Caki2 (cell line): ENCODE results near the gene ZNF500. TPM values are rescaled to one million over a fixed set of nuclear protein-coding genes. Genes with fewer than 3 reads are reported as not detected.

ENCODE experiments used
- DNase-seq: peaks from one replicate; pipeline ENCODE4 v3.0.0-alpha.2; 2015; ENCODE audit warnings: low read depth
- in situ Hi-C: cut with HindIII; loops from 2 replicates; pipeline ENCODE4 v1.10.0; 2016; ENCODE audit warnings: low sequenced_read_pairs, low pct_unique_long_range_greater_than_20kb, mixed read lengths
- total RNA-seq: library from RNA; depleted of rRNA; stranded (reverse); fragments of >200 nt; shearing (Covaris generic); gene quantifications from 2 replicates; pipeline ENCODE4 v1.2.3, GENCODE V29; 2014; ENCODE audit warnings: low replicate concordance

ZNF500 gene
- total RNA-seq, 1 experiment from 2014 or later = 31.7 TPM

DNA sequence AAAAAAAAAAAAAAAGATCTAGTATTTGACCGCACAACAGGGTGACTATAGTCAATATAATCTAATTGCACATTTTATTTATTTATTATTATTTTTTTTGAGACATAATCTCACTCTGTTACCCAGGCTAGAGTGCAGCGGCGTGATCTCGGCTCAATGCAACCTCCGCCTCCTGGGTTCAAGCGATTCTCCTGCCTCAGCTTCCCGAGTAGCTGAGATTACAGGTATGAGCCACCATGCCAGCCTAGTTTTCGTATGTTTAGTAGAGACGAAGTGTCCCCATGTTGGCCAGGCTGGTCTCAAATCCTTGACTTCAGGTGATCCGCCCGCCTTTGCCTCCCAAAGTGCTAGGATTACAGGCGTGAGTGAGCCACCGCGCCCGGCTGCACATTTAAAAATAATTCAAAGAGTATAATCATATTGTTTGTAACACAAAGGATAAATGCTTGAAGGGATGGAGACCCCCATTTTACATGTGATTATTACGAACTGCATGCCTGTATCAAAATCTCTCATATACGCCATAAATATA, 33.7 kb downstream of the ZNF500 start:
- in situ Hi-C loops = no loop called here

DNA sequence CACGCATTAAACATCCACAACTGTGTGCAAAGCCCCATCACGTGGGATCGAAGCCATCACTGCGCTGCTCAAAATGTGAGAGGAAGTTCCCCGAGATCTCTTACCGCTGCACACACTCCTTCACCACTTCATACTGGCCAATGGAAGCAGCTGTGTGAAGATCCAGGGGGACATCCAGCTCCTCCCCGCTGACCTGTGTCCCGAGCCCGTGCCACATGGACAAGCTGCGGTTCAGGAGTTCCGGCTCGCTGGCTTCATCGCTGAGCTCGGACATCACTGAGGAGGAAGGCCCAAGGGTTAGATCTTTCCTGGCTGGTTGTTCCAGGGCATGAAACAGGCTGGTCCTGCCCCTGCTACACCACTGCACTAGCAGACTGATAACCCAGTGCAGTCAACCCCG, 37.1 kb downstream of the ZNF500 start:
- in situ Hi-C loops = no loop called here
- DNase-seq = no peak

More for the DNA sequence above, 33.7 kb downstream of the ZNF500 start:
- DNase-seq = no peak

DNA sequence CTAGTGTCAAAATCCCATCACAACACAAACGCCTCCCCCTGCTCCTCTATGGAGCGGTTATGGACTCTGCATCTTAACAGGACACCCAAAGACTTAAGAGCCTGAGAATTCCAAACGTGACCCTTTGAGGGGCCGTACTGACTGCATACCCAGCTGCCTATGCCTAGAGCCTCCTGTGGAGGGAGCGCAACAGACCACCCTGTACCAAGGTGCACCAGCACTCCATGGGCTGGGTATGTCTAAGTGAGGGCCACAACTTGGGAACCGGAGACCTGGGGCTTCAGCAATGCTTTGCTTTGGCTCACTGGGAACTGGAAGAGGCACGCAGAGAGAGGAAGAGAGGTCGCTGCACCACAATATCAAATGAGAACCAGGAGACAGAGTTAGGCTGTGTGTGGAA, 38.3 kb downstream of the ZNF500 start:
- no peak for DNase-seq

DNA sequence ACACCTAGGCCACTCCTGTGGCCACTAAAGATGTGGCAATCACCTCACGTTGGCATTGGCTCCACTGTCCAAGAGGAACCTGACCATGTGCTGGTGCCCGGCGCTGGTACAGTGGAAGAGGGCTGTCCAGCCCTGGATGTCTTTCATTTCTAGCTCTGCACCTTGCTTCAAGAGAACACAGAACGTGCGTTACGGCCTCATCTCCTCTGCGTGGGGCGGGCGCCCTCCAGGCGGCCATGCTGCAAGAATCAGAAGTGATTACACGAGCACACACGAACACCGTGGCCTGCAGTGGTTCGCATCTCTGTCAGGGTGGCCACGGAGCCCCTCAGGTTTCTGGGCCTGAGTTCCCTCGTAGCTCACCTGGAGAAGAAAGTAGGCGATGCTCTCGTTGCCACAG, 40.3 kb downstream of the ZNF500 start:
- in situ Hi-C loops = no loop called here

More for the DNA sequence above, 38.3 kb downstream of the ZNF500 start:
- in situ Hi-C loops = no loop called here

DNA sequence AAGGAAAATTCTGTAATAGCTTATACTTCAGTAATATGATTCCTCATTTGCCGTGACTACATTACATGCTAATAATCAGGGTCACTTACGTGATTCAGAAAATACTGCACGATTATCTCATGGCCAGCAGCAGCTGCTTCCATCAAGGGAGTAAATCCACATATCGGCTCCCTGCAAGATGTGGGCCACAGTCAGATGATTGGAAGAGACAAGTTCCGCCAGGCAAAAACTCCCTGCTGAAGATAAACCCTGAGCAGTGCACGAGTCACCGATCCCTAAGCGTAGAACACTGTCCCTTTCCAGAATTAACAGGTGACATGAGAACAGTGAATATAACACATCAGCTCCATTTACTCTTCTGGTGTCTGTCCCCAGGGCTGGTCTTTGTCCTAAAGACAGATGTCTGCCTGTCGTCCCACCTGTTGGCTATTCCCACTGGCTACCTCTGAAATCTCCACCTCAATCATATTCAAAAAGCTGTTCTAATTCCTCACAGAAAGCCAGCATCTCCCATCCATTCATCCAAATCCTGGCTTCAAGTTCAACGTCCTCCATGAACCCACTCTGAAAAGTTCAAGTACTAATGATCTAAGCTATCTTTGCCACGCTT, 42.2 kb downstream of the ZNF500 start:
- in situ Hi-C loops = no loop called here
- no peak for DNase-seq

More for the DNA sequence above, 40.3 kb downstream of the ZNF500 start:
- no peak for DNase-seq

DNA sequence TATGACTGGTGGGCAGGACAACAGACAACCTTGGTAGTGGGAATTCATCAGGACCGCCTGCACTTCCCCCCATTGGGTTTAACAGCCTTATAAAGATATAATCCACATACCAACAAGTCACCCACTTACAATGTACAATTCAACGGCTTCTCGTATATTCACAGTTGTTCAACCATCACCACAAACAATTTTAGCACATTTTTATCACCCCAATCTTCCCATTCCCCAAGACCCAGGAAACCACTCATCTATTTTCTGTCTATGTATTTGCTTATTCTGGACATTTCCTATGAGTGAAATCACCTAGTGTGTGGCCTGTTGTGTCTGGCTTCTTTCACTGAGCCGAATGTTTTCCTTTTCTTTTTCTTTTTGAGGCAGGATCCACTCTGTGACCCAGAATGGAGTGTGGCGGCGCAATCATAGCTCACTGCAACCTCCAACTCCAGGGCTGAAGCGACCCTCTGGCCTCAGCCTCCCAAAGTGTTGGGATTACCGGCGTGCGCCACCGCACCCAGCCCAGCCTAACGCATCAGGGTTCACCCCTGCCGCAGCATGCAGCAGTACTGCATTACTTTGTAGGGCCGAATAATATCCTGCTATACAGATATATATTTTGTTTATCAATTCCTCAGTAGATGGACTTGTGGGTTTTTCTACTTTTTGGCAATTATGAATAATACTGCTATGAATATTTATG, 43.7 kb downstream of the ZNF500 start:
- in situ Hi-C loops = no loop called here
- no peak for DNase-seq

DNA sequence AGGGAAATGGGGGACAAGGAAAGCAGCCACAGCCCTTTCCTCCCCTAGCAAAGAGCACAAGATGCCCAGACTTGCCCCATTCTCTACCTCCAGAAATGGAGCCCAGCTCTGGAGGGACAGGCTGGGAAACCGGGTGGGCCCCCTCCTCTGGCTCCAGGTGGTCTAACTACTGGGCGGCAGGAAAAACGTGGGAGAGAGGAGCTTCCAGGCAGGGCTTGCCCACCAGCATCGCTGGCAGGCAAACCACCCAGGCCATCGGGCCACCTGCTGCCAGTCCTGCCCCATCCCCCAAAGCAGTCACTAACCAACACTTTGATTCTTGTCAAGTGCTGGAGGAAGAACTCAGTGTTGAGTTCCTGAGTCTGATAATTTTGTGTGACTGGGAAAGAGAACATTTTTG, 48.5 kb downstream of the ZNF500 start:
- DNase-seq = no peak
- in situ Hi-C loops = no loop called here

DNA sequence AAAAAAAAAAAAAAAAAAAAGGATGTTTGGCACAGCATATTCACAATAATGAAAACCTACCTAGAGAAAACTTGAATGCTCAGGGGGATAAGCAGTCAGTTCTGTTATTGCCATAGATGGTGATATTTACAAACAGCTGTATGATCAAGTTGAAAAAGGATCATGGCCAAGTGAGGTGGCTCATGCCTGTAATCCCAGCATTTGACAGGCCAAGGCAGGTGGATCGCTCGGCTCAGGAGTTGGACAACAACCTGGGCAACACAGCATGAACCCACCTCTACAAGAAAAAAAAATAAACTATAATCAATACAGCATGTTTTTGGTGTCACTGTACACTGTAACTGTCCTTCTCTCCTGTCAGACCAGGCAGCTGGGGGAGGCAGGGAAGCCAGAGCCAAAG, 52.0 kb downstream of the ZNF500 start:
- DNase-seq = no peak

DNA sequence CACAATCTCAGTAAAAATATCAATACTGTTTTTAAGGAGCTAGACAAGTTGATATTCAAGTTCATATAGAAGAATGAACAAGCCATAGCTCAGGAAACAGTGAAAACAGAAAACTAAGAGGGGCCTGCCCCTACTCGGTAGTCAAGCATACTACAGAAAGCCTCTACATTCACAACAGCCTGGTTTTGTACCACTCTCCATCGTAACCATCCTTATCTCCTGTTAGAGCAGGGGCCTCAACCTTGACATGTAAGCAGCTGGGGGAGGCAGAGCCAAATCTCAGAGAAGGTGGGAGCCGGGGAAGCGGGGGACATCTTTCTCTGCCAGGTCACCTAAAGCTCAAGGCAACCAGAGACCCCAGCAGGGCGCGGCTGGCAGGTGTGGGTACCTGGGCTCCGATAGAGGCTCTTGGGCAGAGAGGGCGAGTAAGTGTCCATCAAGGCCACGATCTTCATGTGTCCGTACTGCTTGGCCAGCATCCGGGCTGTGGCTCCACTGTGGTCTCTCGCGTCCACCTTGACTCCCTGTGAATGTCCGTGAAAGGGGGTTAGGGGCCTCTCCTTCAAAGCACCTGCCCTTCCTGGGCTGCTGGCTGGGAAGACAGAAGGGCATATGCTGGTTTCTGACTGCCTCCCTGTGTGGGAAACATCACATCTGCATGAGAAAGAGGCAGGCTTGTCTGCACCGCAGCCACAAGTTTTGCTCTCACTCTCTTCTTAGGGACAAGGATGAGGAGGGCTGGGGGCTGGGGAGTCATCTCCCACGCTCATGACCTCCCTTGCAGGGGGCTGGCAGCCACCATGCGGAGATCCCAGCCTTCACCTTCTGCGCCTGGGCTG, 53.1 kb downstream of the ZNF500 start:
- in situ Hi-C loops = no loop called here
- no peak for DNase-seq

More for the DNA sequence above, 52.0 kb downstream of the ZNF500 start:
- in situ Hi-C loops = no loop called here

DNA sequence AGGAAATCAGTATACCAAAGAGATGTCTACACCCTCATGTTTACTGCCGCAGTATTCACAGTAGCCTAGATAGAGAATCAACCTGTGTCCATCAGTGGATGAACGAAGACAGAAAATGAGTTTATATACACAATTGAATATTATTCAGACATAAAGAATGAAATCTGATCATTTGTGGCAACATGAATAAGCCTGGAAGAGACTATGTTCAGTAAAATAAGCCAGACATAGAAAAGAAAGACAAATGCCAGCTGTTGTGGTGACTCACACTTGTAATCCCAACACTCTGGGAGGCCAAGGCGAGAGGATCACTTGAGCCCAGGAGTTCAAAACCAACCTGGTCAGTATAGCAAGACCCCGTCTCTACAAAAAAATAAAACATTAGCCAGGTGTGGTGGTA, 57.5 kb downstream of the ZNF500 start:
- no peak for DNase-seq
- in situ Hi-C loops = no loop called here

DNA sequence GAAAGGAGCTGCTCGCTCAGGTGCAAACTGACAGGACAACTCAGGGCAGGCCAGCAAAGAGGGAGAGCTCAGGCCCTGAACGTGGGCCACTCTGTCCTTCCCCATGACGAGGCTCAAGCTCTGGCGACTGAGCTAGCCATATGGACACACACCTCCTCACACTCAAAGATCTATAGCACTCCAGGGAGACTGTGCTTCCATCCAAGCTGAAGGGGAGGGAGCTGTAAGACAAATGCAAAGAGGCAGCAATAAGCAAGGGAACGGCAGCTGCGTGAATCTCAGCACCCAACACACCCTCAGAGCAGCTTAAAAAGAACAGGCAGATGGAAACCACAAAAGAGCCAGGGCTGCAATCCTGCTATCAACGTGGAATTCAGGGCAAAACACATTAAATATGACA, 60.1 kb downstream of the ZNF500 start:
- in situ Hi-C loops = no loop called here

DNA sequence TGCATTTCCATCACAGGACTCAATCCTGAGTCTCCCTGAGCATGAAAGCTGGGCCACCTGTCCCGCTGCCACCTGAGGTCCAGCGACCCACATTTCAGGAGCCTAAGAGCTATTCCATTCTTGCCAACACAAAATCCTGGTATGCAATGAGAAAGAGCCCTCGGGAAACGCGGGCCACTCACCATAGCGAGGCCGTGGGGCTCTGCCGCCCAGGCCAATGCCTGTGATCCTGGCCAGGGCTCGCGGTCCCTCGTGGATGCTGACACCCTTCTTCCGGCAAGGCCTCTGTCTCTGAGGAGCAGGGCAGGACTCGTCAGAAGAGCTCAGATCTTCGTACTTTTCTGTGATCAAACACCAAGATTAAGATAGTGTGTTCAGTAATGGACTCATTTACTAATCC, 62.0 kb downstream of the ZNF500 start:
- no peak for DNase-seq
- in situ Hi-C loops = no loop called here

More for the DNA sequence above, 60.1 kb downstream of the ZNF500 start:
- no peak for DNase-seq

DNA sequence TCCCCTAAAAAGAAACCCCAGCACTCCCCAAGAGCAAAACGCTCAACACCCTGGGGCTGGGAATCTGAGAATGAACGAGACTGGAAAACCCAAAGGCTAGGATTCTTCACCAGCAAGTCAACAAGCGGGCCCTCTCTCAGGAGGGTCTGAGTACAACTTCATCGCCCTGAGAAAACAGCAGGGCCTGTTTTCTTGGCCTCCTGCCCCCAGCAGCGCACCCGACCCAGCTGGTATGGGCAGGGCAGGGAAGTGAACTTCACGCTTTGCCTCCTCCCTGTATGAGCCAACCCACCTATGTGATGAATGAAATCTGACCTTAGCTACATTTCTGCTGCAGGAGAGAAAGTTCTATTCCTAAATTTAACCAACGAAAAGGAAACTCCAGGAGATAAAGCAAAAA, 62.5 kb downstream of the ZNF500 start:
- no peak for DNase-seq
- in situ Hi-C loops = no loop called here

DNA sequence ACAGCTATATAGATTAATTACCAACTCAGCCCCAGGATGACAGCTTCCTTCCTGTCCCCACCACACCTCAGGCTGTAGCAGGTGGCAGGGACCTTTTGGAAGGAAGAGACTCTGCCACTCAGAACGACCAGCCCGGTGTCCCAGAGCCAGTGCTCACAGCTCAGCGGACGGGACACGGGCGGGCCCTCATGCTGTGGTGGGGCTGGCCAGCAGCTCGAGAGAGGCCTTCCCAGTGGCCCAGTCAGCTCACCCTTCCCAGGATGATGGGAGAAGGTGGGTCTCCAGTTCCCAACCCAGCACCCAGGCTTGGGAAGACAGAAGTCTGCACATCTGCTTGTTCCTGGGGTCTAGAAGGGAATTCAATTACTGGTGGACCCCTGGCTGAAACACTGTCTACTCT, 63.1 kb downstream of the ZNF500 start:
- DNase-seq = no peak
- in situ Hi-C loops = no loop called here

DNA sequence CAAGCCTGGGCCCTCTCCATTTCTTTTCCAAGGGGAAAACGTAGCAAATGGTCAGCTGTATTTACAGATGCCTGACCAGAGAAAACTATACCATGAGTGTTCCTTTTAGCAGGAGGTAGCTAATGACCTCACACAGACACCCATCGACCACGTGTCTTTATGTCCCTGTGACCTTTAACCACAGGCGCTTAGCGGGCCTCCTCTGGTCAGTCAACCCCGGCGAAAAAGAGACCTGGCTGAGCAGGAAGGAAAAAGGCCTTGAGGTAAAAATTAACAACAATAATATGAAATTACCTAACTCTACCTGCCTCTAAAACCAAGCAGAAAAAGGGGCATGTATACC, 64.5 kb downstream of the ZNF500 start:
- DNase-seq = peak; percentile 79

DNA sequence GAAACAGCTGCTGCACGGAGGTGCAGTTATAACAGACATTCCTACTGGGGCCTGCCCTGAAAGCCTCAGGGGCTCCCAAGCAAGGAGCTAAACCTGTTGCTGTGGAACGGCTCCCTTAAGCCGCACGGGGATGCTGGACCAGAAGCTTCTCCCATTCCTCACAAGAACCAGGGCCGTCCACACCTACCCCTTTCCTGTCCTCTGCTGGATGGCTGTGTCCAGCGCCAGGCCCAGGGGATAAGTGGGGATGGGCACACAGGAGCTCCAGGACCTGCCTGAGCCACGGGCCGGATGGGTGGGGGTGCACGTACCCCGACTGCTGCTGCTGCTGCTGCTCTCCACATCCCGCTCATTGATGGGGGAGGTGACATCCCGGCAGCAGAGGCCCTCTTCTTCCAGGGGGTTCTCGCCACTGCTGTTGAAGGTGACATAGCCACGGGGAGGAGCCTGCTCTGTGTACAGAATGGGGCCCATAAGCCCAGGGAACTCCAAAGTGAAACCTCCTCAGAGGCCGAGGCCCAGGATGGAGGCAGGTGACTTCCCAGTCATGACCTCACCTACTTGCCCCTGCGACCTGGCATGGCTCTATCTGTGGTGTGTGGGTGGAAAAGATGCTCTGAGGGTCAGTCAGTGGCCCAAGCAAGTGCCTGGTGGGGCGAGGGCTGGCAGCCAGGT, 65.0 kb downstream of the ZNF500 start:
- in situ Hi-C loops = no loop called here

More for the DNA sequence above, 64.5 kb downstream of the ZNF500 start:
- in situ Hi-C loops = no loop called here

DNA sequence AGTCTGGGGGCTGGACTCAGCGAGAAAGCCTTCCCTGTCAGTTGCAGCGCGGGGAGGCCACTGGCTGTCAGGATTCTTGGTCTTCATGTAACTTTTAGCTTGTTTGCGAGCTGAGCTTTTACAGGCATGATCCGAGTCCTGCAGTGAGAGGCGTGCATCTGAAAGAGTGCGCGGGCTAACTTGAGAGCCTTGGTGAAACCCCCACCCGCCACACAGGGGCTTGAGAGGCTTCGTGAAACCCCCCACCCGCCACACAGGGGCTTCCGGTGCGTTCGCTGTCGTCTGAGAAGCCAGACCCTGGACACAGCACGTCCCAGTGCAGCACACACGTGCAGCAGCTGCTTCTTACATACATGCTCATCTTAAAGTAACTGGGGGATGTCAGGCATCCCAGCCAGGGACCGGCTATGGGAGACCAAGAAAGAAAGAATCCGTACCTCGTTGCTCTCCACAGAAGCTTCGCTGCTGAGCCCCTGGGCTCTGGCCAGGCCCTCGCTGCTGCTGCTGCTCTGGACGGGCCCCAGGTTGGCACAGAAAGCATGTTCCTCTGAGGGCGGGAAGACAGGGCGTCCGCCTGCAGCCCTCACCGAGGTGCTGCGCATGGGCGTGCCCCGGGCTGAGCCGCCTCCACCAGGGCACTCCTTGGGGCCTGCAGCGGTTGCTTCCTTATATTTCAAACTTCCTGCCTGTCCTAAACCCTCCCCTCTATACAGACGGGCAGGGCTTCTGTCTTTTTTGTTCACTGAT, 65.8 kb downstream of the ZNF500 start:
- in situ Hi-C loops = no loop called here
- no peak for DNase-seq

More for the DNA sequence above, 65.0 kb downstream of the ZNF500 start:
- no peak for DNase-seq
